Measurements from ENCODE around the gene SRPX. TPM values are rescaled to one million over a fixed set of nuclear protein-coding genes. Genes with fewer than 3 reads are reported as not detected.

Gene SRPX, protein sequence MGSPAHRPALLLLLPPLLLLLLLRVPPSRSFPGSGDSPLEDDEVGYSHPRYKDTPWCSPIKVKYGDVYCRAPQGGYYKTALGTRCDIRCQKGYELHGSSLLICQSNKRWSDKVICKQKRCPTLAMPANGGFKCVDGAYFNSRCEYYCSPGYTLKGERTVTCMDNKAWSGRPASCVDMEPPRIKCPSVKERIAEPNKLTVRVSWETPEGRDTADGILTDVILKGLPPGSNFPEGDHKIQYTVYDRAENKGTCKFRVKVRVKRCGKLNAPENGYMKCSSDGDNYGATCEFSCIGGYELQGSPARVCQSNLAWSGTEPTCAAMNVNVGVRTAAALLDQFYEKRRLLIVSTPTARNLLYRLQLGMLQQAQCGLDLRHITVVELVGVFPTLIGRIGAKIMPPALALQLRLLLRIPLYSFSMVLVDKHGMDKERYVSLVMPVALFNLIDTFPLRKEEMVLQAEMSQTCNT
- total RNA-seq (2016; rRNA removed; fragmentation: Illumina TruSeq; extraction: Trizol), result not detected in 2 replicates
- not detected in 2 replicates for total RNA-seq (2016; cell fraction: cytosol; rRNA removed; fragmentation: Illumina TruSeq; extraction: Trizol; ENCODE audit: low read depth)
- not detected in 2 replicates for total RNA-seq (2016; cell fraction: insoluble cytoplasmic fraction; rRNA removed; fragmentation: Illumina TruSeq; extraction: Trizol)
- not detected in 2 replicates for total RNA-seq (2016; cell fraction: membrane; rRNA removed; fragmentation: Illumina TruSeq; extraction: Trizol)
- not detected in 2 replicates for total RNA-seq (2016; cell fraction: nucleus; rRNA removed; fragmentation: Illumina TruSeq; extraction: Trizol)
- polyA plus RNA-seq (2011; rRNA removed), result 0.13 and 0.30 TPM in 2 replicates
- polyA plus RNA-seq (2011; cell fraction: cytosol; rRNA removed), result 0.12 and 0.17 TPM in 2 replicates
- polyA plus RNA-seq (2011; cell fraction: nucleus; rRNA removed), result 0.07 TPM in 1 of 2 replicates, not detected in the other
- 0.12 TPM in 1 of 2 replicates, not detected in the other for polyA plus RNA-seq (2012)
- 0.06 TPM in 1 of 2 replicates, not detected in the other for polyA plus RNA-seq (2016; cell fraction: cytosol; fragmentation: Illumina TruSeq; extraction: Trizol; ENCODE audit: low read depth)
- polyA plus RNA-seq (2016; cell fraction: insoluble cytoplasmic fraction; fragmentation: Illumina TruSeq; extraction: Trizol; ENCODE audit: low read depth), result not detected in 2 replicates
- polyA plus RNA-seq (2016; cell fraction: membrane; fragmentation: Illumina TruSeq; extraction: Trizol; ENCODE audit: low read depth), result not detected in 2 replicates
- not detected in 2 replicates for polyA plus RNA-seq (2016; cell fraction: nucleus; fragmentation: Illumina TruSeq; extraction: Trizol; ENCODE audit: insufficient read depth, low read depth)
- not detected in 2 replicates for polyA minus RNA-seq (2011; rRNA and poly(A)+ RNA removed; ENCODE audit: low replicate concordance)
- polyA minus RNA-seq (2011; cell fraction: cytosol; rRNA and poly(A)+ RNA removed), result not detected in 2 replicates
- not detected in 2 replicates for polyA minus RNA-seq (2011; cell fraction: nucleus; rRNA and poly(A)+ RNA removed)
- percentile 3 among the genes with signal in this experiment for Bru-seq, nascent RNA
- BruChase-seq, experiment 1, labeled RNA remaining after a 6-hour chase, result percentile 14 among the genes with signal in this experiment
- BruChase-seq, experiment 2, labeled RNA remaining after a 2-hour chase, result percentile 17 among the genes with signal in this experiment
- long read RNA-seq, experiment 1, result 0 reads
- long read RNA-seq, experiment 2, result 0 reads

DNA sequence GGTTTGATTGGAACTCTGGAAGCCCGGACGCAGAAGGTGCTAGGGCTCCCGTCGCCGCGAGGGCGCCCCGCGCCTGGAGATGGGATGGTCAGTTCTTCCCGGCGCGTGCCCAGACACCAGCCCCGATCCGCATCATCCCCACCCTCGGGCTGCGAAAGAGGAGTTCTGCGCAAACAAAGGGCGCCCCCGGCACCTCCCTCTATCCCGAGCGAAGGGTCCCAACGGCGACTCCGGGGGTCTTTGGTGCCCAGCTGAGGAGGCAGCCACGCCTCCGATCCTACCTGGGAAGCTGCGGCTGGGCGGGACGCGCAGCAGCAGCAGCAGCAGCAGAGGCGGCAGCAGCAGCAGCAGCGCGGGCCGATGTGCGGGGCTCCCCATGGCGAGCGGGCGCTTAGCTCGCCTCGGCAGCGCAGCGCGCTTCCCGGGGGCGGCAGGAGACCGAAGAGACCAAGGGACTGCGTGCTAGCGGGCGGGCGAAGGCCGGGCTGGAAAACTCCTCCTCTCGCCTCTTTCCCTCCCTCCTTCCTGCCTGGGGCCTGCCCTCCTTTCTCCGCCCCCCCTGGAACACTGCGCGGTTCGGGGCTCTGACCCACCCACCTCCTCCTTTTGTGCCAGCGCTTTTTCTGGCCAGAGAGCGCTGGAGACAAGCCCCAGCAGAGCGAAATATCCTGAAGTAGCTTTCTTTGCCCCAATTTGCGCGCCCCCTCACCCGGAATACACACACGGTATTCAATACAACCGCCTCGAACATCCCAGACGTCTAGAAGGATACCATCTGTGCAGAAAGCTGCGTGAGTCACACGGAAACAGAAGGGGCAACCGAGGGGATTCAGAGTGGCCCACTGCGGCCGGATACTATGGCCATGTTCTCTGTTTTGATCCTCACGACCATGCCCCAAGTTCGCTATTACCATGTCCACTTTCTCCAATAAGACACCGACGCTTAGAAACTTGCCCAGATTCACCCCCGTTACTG lies at the start of gene SRPX:
Gene SRPX, minus strand, starts transcription at position 457 of the 976 bp plus-strand sequence. Its CDS starts 79 bp downstream, at position 378.
- TF ChIP-seq ZNF790 (CRISPR knock-in tag; IDR thresholded peaks at IDR 0.05; ENCODE audit: borderline replicate concordance), result no peak
- no peak for TF ChIP-seq TEAD3 (CRISPR knock-in tag; optimal IDR thresholded peaks at IDR 0.05; ENCODE audit: borderline replicate concordance)
- TF ChIP-seq, protein P1, sequence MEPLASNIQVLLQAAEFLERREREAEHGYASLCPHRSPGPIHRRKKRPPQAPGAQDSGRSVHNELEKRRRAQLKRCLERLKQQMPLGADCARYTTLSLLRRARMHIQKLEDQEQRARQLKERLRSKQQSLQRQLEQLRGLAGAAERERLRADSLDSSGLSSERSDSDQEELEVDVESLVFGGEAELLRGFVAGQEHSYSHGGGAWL (CRISPR knock-in tag; IDR thresholded peaks at IDR 0.05), result no peak
- no peak for TF ChIP-seq KLF6 (CRISPR knock-in tag; IDR thresholded peaks at IDR 0.05)
- TF ChIP-seq, protein P2, sequence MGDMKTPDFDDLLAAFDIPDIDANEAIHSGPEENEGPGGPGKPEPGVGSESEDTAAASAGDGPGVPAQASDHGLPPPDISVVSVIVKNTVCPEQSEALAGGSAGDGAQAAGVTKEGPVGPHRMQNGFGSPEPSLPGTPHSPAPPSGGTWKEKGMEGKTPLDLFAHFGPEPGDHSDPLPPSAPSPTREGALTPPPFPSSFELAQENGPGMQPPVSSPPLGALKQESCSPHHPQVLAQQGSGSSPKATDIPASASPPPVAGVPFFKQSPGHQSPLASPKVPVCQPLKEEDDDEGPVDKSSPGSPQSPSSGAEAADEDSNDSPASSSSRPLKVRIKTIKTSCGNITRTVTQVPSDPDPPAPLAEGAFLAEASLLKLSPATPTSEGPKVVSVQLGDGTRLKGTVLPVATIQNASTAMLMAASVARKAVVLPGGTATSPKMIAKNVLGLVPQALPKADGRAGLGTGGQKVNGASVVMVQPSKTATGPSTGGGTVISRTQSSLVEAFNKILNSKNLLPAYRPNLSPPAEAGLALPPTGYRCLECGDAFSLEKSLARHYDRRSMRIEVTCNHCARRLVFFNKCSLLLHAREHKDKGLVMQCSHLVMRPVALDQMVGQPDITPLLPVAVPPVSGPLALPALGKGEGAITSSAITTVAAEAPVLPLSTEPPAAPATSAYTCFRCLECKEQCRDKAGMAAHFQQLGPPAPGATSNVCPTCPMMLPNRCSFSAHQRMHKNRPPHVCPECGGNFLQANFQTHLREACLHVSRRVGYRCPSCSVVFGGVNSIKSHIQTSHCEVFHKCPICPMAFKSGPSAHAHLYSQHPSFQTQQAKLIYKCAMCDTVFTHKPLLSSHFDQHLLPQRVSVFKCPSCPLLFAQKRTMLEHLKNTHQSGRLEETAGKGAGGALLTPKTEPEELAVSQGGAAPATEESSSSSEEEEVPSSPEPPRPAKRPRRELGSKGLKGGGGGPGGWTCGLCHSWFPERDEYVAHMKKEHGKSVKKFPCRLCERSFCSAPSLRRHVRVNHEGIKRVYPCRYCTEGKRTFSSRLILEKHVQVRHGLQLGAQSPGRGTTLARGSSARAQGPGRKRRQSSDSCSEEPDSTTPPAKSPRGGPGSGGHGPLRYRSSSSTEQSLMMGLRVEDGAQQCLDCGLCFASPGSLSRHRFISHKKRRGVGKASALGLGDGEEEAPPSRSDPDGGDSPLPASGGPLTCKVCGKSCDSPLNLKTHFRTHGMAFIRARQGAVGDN (CRISPR knock-in tag; IDR thresholded peaks at IDR 0.05), result peak; percentile 19; the same call in 1 of the 2 replicates
- intact Hi-C loops (cut with micrococcal nuclease; ENCODE audit: unreplicated experiment), result no loop called here
- FAIRE-seq, result no peak
- H3K9me3 ChIP-seq (ENCODE audit: low read length), result no peaks in the 10 kb centered on the region
- in situ Hi-C loops (cut with HindIII; ENCODE audit: extremely low pct_ligation_motif_present, low pct_unique_long_range_greater_than_20kb), result no loop called here
- BruUV-seq (replicated peaks), result no TSS peak
- no peaks in the 10 kb centered on the region for H3K79me2 ChIP-seq (ENCODE audit: insufficient read depth, low read length)
- CTCF ChIA-PET (ENCODE audit: low intra/inter-chr PET ratio, low total read pairs), result no interaction called here
- peak within 1 kb of the TSS in 1 of 3 experiments; percentile 37; a peak in 2 of 6 replicates for H3K4me3 ChIP-seq (replicated peaks in 1 of 3; ENCODE audit: insufficient read depth in 1 of 3, low read depth in 2 of 3, low read length in 3 of 3)
- no peaks in the 10 kb centered on the region for H3K36me3 ChIP-seq (replicated peaks in 1 of 2; ENCODE audit: control insufficient read depth in 1 of 2, insufficient read depth in 2 of 2, low read length in 2 of 2)
- no peaks in the 10 kb centered on the region for H4K20me1 ChIP-seq (ENCODE audit: insufficient read depth, low read length)
- DNase-seq (ENCODE audit: low spot score), result no peak
- POLR2A ChIA-PET, result no interaction called here
- H3K27me3 ChIP-seq (ENCODE audit: control insufficient read depth in 1 of 2, insufficient read depth in 2 of 2, low read length in 2 of 2), result peaks cover 2 to 19% of the 10 kb centered on the region in 2 experiments; a peak in 4 of 5 replicates
- H3K9ac ChIP-seq (ENCODE audit: insufficient read depth, low read depth, low read length), result no peak within 1 kb of the TSS
- peak; percentile 82 for ATAC-seq
- H3K4me2 ChIP-seq (ENCODE audit: low read depth, low read length), result peak within 1 kb of the TSS; percentile 51
- H2AFZ ChIP-seq (ENCODE audit: low read length), result no peak within 1 kb of the TSS
- H3K4me1 ChIP-seq (ENCODE audit: insufficient read depth, low read length), result no peaks in the 10 kb centered on the region
- WGBS (ENCODE audit: low lambda C conversion rate), result 8% methylated on average over 2 of the region's 76 CpGs
- no peak within 1 kb of the TSS for H3K27ac ChIP-seq (ENCODE audit: extremely low read length, insufficient read depth, low read length)
